GM12892 (cell line): ENCODE data around the gene DSE.

Experiments
- DNase-seq: peaks from one replicate; pipeline ENCODE4 v3.0.0; 2011; ENCODE audit not compliant: insufficient read length
- FAIRE-seq: peaks from 2 replicates; lab custom pipeline; 2011; peaks lifted over from hg19 to GRCh38; lab: Jason Lieb, UNC
- POLR2A ChIP-seq: IDR thresholded peaks from 2 replicates; pipeline ENCODE4 v1.6.1; 2011; ENCODE audit warnings: low read depth, low read length, control low read depth
- POLR2AphosphoS5 ChIP-seq: IDR thresholded peaks from 2 replicates; pipeline ENCODE4 v1.6.1; 2011; ENCODE audit warnings: low read depth, low read length, control low read depth
- TAF1 ChIP-seq: IDR thresholded peaks from 2 replicates; pipeline ENCODE4 v1.6.1; 2011; ENCODE audit warnings: low read depth, mild to moderate bottlenecking, control low read depth, low read length, borderline replicate concordance

DSE gene

DNA sequence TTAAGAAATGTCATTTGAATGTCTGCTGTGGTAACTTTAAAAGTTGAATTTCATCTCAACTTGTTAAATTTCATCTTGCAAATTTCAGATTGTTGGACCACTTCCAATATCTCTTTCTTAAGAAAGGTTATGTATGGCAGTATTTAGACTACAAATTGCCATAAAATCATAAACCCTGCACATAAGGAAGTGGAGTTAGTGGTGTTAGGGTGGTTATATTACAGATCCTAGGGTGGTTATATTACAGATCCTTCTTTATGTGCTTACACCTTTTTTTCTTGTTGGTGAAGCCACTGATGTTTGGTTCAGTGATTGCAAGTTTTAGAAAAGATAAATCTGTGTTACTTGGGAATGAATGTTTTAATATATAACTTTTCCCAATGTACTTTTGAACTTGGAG, 9.0 kb downstream of the DSE start:
- no peak for FAIRE-seq

DNA sequence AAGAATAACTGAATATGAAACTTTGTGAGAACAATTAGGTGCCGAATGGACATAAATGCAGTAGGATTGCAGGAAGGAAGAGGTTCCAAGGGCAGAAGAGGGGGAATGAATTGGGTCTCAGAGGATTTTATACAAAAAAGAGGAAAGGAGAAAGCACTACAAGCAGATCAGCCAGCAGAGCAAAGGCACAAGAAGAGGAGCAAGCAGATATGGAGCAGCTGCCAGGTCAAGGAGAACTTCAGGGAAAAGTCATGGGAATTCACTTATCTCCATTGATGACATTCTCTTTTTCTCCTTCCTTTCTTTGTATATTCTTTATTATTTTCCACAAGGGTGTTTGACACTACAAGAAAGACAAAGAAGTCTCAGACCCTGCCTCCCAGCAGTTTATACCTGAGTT, 9.6 kb downstream of the DSE start:
- TF ChIP-seq POLR2AphosphoS5 (no peak), POLR2A (no peak), TAF1 (no peak)
- no peak for FAIRE-seq
- no peak for DNase-seq

More for the DNA sequence above, 9.0 kb downstream of the DSE start:
- no peak for TF ChIP-seq POLR2AphosphoS5
- no peak for TF ChIP-seq TAF1
- TF ChIP-seq POLR2A = no peak
- DNase-seq = no peak

DNA sequence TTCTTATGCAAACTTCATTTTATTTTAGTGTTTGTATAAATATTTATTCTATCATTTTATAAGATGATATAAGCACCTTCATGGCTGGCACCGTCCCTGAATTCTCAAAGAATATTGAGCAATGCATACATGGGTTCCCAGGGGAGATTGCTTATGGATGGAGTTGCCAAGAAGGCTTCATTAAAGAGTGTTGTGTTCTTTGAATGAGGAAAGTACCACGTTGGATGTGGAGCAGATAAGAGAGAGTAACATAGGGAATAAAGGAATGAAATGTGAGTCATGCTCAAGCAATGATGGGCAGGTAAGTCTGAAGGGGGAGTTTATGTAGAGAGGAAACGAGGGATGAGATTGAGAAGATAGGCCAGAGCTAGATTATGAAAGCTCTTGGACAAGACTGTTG, 10.3 kb downstream of the DSE start:
- no peak for TF ChIP-seq POLR2A
- TF ChIP-seq TAF1 = no peak
- TF ChIP-seq POLR2AphosphoS5 = no peak
- FAIRE-seq (no peak), DNase-seq (no peak)

DNA sequence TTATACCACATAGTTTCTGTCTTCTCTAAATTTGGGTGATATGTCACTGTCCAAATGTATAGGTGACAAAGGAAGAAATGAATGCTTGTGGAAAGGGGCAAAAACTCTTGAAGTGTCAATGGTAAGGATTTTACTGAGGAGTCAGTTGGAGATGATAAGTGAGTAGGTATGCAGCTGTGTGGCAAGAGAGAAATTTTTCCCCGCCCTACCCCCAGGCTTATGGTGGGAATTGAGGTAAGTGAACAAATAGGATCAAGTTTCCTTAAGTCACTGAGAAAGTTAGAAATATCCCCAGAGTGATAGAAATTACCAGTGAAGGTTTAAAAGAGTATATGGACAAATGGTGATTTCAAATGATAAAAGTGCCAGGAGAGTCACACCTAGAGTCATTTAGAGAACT, 11.8 kb downstream of the DSE start:
- DNase-seq (no peak), FAIRE-seq (no peak)
- TF ChIP-seq POLR2A (no peak), POLR2AphosphoS5 (no peak)

DNA sequence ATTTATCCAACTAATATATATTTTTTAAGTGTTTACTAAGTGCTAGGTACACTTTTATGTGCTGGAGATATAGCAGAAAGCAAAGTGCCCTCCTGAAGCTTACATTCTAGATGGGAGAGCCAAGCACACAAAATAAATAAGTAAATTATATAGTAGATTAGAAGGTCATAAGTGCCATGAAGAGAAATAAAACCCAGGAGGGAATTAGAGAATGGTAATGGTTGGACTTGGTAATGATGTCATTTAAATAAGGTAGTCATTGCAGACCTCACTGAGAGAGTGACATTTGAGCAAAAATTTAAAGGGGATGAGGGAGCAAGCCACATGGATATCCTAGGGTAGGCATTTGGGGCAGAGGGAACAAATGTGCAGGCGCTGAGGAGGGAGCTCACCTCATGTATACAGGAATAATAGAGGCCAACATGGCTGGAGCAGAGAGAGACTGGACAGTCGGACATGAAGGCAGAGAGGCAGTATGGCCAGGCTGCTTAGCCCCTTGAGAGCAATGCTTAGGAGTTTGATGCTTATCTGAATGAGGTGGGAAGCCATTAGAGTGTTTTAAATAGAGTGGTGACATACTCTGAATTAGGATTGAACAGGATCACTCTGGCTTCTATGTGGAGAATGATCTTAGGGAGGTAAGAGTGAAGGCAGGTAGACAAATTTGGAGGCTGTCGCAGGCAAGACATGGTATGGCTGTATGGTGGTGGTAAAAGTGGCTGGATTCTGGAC, 14.1 kb downstream of the DSE start:
- TF ChIP-seq POLR2AphosphoS5 (no peak), TAF1 (no peak), POLR2A (no peak)
- DNase-seq = no peak
- FAIRE-seq = peak; percentile 68

DNA sequence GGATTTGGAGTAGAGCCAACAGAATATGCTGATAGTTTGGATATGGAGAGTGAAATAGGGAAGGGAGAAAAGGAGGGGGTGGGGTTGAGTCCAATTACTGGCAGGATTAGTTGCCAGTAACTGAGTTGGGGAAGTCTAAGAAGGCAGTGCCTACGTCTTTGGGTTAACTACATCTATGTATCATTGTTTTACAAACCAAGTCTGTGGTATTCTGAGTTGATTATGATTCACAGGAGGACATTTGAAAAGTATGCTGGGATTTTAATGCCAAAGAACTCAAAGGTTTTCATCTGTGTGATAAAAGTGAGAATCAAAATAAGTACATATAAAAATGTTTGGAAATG, 14.7 kb downstream of the DSE start:
- FAIRE-seq (no peak), DNase-seq (no peak)
- TF ChIP-seq POLR2AphosphoS5 (no peak), POLR2A (no peak), TAF1 (no peak)

DNA sequence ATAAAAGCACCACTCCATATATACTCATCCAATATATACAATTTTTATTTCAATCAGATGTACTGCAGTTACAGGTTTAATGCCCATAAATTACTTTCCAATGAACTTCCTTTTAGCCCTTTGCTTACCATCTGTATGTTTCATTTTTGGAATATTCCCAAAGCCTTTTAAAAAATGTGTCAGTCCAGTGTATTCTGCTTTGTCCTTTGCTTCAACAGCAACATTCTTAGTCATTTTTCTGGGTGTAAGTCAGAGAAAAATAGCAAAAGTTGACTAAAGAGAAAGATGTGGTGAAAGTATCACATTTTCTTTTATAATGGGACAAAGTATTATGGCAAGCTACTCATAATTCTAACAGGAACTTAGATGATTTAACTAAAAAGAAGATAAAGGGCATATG, 15.2 kb downstream of the DSE start:
- FAIRE-seq (no peak), DNase-seq (no peak)

DNA sequence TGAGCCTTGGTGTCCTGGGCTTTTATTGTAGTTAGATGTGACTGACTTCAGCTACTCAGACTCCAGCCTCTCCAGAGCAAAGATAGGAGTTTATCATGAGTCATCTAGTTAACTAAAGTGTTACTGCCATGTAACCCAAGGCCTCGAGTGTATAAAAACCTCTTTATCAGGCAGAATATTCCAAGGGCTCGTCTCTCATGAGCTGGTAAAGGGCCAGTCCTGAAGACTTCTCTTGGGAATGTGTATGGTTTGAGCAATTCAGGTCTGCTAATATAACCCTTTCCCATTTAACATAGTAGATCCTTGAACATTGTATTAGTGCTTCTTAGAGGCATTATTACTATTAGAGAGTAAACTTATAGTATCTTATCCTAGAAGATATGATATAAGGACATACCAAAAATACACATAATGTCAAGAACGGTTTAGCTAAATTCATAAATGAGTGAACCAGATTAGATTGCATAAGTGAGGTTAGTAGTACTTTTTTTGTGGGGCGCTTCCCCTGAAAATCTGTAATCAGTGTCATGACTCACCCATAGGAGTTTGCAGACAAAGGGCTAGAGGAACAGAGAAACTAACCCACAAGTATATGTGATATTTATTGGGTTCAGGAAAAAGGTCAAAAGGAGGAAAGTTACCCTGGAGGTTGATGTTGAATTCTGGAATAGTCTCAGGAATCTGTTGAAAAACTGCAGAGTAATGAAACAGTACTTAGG, 16.0 kb downstream of the DSE start:
- FAIRE-seq (peak; percentile 74), DNase-seq (no peak)
- TF ChIP-seq POLR2AphosphoS5 = no peak
- TF ChIP-seq TAF1 = no peak
- TF ChIP-seq POLR2A = no peak

More for the DNA sequence above, 15.2 kb downstream of the DSE start:
- TF ChIP-seq POLR2A (no peak), TAF1 (no peak), POLR2AphosphoS5 (no peak)

DNA sequence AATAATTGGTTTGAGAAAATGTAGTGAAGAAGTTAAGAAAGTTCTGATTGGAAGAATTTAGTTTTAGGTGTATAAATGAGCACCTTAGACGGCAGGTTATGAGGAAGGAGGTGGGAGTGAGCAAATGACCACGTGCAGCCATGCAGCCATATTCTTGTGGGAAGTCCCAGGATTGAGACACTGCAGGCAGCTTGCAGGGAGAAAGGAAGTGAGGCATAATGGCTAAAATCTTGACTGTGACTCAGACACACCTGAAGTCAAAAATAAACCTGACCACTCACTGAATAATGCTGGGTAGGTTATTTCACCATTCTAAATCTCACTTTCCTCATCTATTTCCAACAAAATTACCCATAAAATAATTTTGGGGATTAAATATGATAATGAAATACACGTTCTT, 16.6 kb downstream of the DSE start:
- no peak for DNase-seq
- TF ChIP-seq POLR2A (0 out of 2 replicates have a peak, but pooled peaks have one; percentile 47), POLR2AphosphoS5 (peak; percentile 37; the same call in 1 of the 2 replicates), TAF1 (0 out of 2 replicates have a peak, but pooled peaks have one; percentile 11)
- peak; percentile 95 for FAIRE-seq

DNA sequence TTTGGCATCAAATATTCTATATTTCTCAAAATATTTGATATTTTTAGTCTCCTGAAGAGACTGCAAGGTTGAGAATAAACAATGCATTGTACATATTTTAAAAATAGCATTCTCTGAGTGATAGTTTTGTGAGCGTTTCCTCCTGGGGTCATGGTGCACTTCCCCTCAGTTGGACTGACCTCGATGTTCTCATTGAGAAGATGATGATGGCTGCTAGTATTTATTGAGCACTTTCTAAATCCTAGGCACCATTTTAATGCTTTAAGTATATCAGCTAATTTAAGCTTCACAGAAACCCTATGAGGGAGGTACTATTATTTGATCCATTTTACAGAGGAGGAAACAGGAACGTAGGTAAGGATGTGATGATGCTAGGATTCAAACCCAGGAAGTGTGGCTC, 18.2 kb downstream of the DSE start:
- FAIRE-seq (peak; percentile 38), DNase-seq (no peak)
- TF ChIP-seq POLR2AphosphoS5 (no peak), TAF1 (no peak), POLR2A (no peak)

DNA sequence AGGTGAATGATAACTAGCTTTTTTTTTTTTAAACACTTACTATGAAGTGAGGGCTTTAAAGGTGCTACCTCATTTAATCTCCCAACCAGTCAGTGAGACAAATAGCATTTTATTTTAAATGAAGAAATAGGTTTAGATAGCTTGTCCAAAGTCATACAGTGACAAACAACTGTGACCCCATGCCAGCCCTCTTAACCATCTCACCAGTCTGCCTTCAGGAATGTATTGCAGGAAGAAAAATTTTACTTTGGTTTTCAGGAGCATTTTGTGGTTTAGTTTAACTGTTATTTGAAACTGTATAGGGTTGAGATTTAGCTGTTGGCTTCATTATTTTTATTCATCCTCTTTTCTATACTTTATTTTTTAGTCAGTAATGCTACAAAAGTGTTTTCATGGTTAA, 18.6 kb downstream of the DSE start:
- peak; percentile 17 for FAIRE-seq
- TF ChIP-seq POLR2A = no peak
- TF ChIP-seq TAF1 = no peak
- TF ChIP-seq POLR2AphosphoS5 = no peak
- DNase-seq = no peak

DNA sequence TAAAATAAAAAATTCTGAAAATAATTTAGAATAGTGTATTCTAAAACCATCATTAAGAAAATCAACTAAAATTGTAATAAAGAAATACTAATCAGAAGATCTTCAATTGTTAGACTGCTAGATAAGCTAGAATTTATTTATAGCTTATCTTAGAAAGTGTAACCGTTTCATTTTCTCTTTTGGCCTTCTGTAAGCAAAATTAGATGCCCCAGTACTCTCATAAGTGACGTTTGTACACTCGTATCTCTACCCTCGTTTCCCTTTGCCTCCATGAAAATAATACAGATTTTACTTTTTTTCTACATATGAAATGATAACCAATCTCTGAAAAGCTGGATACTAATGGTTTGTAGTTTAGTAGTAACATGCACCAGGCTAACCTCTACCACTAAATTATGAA, 19.8 kb downstream of the DSE start:
- no peak for TF ChIP-seq POLR2AphosphoS5
- TF ChIP-seq TAF1 = no peak
- TF ChIP-seq POLR2A = no peak
- FAIRE-seq = peak; percentile 17
- no peak for DNase-seq

DNA sequence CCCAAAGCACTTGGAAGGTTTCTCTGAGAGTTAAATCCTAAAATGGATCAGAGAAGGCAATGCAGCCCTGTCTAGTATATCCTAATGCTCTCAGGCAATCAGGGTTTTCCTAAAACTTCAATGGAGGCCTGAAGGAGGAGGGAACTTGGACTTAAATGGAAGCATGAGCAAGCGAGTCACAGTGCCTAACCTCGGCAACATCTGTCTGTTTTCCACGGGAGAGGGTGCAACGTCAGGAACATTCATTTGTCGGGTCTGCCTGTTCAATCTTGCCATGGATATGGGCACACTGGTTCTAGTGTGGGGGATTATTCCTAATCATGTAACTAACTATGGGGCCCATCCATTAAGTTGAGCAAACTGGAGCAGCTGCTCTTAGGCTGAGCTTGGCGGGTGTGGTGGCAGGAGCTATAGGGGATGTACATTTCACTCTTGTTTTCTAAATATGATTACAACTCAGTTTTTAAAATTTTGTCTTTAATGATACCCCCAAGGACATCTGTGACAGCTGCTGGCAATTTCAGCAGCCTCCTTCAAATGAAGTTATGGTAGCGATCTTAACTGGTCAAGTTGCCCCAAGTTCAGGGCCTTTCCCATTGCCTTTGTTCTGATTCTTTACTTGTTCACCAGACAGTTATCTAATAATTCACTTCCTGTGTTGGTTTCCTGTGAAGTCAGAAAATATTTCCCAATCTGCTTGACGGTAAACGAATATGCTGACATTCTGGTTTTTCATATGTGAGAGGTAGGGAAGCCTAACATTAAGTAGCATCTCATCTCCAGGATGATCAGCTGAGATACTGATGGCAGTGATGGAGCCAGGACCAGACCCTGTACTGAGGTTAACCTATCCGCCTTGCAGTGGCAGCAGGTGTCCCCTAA, 21.6 kb downstream of the DSE start:
- FAIRE-seq (peak; percentile 98), DNase-seq (no peak)
- peak; percentile 40; the same call in 1 of the 2 replicates for TF ChIP-seq POLR2A
- TF ChIP-seq TAF1 = no peak

DNA sequence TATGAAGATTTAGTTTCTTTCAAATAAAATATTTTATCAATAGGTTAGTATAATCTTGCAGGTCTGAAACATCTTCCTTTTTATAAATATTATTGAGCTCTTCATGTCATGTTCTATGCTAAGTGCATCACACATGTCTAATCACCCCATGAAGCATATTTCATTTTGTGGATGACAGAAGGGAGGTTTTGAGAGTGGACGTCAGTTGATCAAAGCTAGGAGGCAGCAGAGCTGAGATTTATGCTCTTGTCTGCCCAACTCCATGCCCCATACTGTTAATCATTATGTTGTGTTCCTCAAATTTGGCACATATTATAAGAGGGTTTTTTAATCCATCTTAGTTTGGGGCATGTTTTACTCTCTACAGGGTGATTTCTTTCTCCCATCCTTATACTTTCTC, 22.7 kb downstream of the DSE start:
- no peak for DNase-seq
- TF ChIP-seq POLR2AphosphoS5 (no peak), TAF1 (no peak), POLR2A (no peak)
- peak; percentile 67 for FAIRE-seq
